ENCODE data around the gene PLXNA4.

PLXNA4 gene

DNA sequence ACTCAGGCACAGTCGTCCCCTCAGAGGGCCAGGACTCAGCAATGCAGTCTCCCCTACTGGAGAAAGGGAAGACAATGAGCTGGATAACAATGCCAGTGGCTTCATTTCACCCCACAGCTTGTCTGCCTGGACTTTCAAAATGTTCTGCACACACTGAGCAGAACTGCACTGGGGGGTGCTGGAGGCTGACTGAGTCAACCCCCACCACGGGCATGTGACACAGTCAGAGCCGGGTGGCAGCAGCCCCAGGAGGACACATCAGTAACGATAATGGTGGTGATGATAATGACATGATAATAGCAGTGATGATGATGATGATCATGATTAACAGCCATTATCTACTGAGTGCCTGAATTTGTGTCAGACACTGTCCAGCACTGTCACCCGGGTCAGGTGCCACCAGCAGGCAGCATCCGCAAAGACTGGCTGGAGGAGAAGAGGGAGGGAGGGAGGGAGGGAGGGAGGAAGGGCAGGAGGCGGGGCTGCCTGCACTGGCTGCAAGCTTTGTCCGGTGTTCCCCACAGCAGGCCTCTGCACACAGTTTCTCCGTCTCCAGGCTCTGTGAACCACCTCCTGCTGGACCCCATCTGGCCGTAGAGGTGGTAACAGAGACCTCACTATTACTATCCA is 67.4 kb downstream of the PLXNA4 start:
- peak in 9 of 58 donors; percentile 9 to 45 (median 20) for DNase-seq

GRCh38 chr7:132504852-132505251 is 71.4 kb downstream of the PLXNA4 start:
- DNase-seq = no peak

- DNase-seq = no peak
Measured at GRCh38 chr7:132504071-132504470, 72.2 kb downstream of the PLXNA4 start.

GRCh38 chr7:132503415-132503814 is 72.9 kb downstream of the PLXNA4 start:
- DNase-seq = no peak

DNA sequence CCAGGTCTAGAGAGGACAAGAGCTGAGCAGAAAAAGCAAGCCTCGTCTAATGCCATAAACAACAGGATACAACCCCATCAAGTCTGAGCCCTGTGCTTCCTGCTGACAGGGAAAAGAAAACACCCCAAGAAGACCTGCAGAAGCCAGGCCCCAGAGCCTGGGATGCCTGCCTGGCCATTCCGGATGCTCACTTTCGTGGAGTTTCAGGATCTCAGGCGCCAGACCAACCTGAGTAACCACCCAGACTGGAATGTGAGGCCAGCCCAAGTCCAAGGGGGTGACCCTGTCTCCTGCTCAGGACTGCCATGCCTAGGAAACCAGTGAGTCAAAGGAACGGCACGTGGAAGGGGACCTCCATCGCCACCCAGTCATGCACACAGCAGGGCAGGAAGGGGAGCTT is 74.3 kb downstream of the PLXNA4 start:
- DNase-seq = no peak

- DNase-seq = peak in 5 of 58 donors; percentile 8 to 55 (median 17)
Measured at GRCh38 chr7:132500727-132501440, 75.4 kb downstream of the PLXNA4 start.

DNA sequence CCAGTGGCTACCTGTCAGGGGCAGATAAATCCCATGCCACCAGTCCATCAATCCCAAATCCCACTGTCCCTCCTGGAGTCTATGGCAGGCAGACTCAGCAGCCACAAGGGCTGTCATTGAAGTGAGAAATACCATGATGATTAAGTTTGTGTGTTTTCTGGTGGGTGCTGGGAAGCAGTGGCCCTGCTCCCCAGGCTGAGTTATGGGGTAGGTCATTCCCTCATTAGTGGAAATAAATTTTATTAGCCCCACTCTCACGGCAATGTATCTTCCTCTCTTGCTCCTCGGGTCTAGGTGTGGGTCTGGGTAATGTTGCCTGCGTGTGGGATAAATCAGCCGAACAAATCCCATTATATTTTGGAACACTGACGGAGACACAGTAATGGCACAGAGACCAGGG is 76.8 kb downstream of the PLXNA4 start:
- DNase-seq = no peak

DNA sequence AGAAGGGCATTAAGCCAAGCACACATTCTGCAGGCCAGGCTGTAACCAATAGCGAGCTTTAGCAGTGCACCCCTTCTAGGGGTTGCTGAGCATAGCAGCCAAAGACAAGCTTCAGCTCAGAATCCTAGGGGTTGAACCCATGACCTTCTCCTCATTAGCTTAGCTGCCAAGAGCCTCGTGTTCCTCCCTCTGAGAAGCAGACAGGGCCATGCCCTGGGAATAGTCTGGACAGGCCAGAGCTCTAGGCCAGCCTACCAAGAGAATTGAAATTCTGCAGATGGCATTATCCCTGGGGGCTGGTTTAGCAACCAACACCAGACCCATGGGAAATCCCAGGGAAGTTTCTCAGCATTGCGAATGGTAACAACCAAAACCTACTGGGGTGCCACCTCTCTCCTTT is 77.2 kb downstream of the PLXNA4 start:
- no peak for DNase-seq

GRCh38 chr7:132498319-132498718 is 78.0 kb downstream of the PLXNA4 start:
- no peak for DNase-seq

GRCh38 chr7:132497098-132497497 is 79.2 kb downstream of the PLXNA4 start:
- DNase-seq = no peak

- no peak for DNase-seq
Measured at GRCh38 chr7:132495936-132496335, 80.3 kb downstream of the PLXNA4 start.

- DNase-seq = no peak
Measured at GRCh38 chr7:132494474-132494873, 81.8 kb downstream of the PLXNA4 start.

DNA sequence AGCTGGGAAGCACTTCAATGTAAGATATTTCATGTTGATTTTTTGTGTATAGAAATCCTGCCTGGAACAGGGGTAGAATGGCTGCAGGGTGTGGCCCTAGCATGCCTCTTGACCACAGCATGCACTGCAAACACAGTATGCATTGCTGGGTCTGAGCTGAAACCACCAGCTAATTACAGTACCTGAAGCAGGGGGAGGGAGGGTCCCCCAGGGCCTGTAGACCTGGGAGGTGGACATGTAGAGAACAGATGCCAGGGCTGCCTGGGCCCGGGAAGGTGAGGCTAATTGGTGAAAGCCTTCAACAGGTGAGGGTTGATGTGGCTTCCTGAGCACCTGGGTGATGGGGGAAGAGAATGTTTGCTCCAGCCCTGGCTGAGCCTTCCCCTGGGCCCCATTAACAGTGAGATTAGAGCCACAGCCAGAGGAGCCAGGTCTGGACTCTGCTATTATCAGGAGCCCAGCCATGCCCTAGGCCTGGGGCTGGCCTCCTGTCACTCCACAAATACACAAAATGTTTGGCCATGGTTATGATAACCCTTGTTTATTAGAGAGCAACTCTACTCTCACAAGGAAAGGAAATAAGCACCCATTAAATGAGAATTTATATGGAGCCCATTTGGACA is 83.3 kb downstream of the PLXNA4 start:
- no peak for DNase-seq

DNA sequence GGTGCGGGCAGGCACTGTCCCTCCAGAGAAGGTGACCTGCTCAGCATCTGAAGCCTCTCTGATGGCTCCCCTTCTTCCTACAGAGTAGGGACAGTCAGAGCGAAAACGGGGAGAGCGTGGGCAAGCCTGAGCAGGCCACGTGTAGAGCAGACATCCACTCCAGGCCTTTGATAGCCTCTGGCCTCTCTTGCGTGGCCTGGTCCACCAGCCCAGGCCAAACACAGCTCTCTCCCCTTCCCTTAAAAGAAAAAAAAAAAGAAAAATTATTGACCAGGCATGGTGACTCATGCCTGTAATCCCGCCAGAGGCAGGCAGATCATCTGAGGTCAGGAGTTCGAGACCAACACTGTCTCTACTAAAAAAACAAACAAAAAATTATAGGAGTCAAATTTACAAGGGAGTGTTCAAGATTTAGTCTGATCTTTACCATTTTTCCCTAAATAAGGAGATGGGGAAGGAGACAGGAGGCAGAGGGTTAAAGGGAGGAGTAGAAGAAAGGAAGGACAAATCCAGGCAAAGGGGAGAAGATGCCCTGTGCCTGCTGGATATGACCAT is 84.8 kb downstream of the PLXNA4 start:
- no peak for DNase-seq

GRCh38 chr7:132490474-132490873 is 85.8 kb downstream of the PLXNA4 start:
- DNase-seq = no peak

GRCh38 chr7:132489776-132490237 is 86.5 kb downstream of the PLXNA4 start:
- no peak for DNase-seq

- DNase-seq = no peak
Measured at GRCh38 chr7:132488634-132489302, 87.5 kb downstream of the PLXNA4 start.

GRCh38 chr7:132486274-132486610 is 90.0 kb downstream of the PLXNA4 start:
- no peak for DNase-seq

DNA sequence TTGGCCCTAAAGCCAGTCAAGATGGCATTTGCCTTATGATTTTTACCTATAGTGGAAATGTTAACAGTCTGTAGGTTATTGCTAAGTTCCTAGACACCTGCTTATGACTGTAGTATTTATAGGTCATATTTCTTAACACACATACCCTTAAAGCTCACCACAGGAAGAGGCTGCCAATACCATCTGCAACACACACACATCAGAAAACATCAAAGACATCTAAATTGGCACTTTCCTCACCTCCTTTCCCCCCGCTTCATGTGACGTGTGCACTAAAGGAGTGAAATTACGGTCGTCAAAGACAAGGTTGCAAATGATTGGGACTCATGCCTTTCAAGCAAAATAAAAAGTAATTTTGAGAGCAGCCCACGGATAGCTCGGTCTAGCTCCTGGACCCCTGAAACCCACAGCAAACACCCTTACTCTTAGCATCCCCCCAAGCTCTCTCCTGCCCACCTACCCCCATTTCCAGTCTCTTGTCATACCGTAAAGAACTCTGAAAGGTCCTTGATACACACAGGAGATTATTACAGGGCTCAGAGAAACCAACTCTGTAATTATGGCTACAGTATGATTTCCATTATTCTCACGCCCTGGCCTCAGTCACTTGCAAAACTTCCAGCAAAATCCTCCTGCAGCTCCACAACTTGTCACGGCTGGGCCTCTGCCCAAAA is 90.5 kb downstream of the PLXNA4 start:
- DNase-seq = no peak

- no peak for DNase-seq
Measured at GRCh38 chr7:132485136-132485535, 91.1 kb downstream of the PLXNA4 start.

GRCh38 chr7:132482866-132483265 is 93.4 kb downstream of the PLXNA4 start:
- DNase-seq = no peak
